OCI-LY1 (cell line): ENCODE results near the gene DIP2B.

Experiments
- EZH2 ChIP-seq: fragments of 200-600 bp; sonication (generic), shearing (Covaris generic); IDR thresholded peaks from 2 replicates; pipeline ENCODE4 v1.8.0; 2017; ENCODE audit warnings: borderline replicate concordance, mixed run types, mild to moderate bottlenecking, antibody characterized with exemption, low read length, moderate library complexity, mixed read lengths
- TF ChIP-seq, protein P1 (sequence below): fragments of 200-600 bp; sonication (generic), shearing (Covaris generic); IDR thresholded peaks from 2 replicates; pipeline ENCODE4 v1.5.1; 2017; ENCODE audit warnings: mild to moderate bottlenecking, antibody characterized with exemption, low read length, moderate library complexity, mixed read lengths

DNA sequence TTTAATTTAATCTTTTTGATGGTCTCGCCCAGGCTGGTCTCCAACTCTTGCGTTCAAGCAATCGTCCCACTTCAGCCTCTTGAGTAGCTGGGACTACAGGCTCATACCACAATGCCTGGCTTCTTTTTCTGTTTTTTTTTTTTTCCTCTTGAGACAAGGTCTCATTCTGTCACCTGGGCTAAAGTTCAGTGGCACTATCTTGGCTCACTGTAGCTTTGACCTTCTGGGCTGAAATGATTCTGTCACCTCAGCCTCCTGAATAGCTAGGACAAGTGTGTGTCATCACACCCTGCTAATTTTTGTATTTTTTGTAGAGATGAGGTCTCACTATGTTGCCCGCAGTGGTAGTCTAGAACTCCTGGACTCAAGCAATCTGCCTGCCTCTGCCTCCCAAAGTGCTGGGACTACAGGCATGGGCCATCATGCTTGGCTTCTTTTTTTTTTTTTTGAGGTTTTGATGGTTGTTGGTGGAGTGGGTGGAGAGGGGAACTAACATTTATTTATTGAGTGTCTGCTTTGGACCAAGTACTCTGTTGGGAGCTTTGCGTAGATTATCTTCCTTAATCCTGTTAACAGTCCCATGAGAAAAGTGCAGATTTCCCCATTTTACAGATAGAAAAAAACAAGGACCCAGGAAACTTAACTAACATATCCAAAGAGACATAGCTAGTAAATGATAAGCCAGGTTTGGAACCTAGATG lies 102.0 kb downstream of the DIP2B start:
- TF ChIP-seq, protein P1, sequence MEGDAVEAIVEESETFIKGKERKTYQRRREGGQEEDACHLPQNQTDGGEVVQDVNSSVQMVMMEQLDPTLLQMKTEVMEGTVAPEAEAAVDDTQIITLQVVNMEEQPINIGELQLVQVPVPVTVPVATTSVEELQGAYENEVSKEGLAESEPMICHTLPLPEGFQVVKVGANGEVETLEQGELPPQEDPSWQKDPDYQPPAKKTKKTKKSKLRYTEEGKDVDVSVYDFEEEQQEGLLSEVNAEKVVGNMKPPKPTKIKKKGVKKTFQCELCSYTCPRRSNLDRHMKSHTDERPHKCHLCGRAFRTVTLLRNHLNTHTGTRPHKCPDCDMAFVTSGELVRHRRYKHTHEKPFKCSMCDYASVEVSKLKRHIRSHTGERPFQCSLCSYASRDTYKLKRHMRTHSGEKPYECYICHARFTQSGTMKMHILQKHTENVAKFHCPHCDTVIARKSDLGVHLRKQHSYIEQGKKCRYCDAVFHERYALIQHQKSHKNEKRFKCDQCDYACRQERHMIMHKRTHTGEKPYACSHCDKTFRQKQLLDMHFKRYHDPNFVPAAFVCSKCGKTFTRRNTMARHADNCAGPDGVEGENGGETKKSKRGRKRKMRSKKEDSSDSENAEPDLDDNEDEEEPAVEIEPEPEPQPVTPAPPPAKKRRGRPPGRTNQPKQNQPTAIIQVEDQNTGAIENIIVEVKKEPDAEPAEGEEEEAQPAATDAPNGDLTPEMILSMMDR: no peak
- no peak for TF ChIP-seq EZH2
